Muscle of leg (tissue), 11 donors: ENCODE measurements around the gene PIK3C2G. TPM values are rescaled to one million over a fixed set of nuclear protein-coding genes. Genes with fewer than 3 reads are reported as not detected.

ENCODE experiments used
- DNase-seq: peaks from one replicate; pipeline ENCODE4 v3.0.0; 2013
- H3K27ac ChIP-seq: one replicate; pipeline ENCODE4 v1.5.1; 2013; ENCODE audit warnings: mild to moderate bottlenecking, low read length, control low read depth
- H3K27me3 ChIP-seq: one replicate; pipeline ENCODE4 v1.6.1; 2013; ENCODE audit warnings: low read length; ENCODE audit not compliant: control insufficient read depth, insufficient read depth
- H3K36me3 ChIP-seq: one replicate; pipeline ENCODE4 v1.6.1; 2013; ENCODE audit warnings: low read length; ENCODE audit not compliant: control insufficient read depth, insufficient read depth
- H3K4me1 ChIP-seq: one replicate; pipeline ENCODE4 v1.6.1; 2013; ENCODE audit warnings: low read length; ENCODE audit not compliant: control insufficient read depth, insufficient read depth
- H3K4me3 ChIP-seq: one replicate; pipeline ENCODE4 v1.5.1; 2013; ENCODE audit warnings: low read length, control low read depth
- H3K9me3 ChIP-seq: replicated peaks from 2 replicates; pipeline ENCODE4 v1.6.1; 2013; ENCODE audit warnings: low read depth, low read length; ENCODE audit not compliant: control insufficient read depth
- WGBS: methylation state at CpG from one replicate; pipeline ENCODE4 v1.1.5; 2013; ENCODE audit warnings: missing lambda C conversion rate; ENCODE audit not compliant: insufficient coverage; 5-methylcytosine and 5-hydroxymethylcytosine counted together
- polyA plus RNA-seq, 8 donors: library from polyadenylated mRNA; unstranded; fragments of 120-200 nt; gene quantifications; one replicate each; pipeline versions ENCODE4 v1.2.1 to v1.2.3, GENCODE V29; 2013; ENCODE audit warnings: inconsistent platforms in 1 of 8, low replicate concordance in 1 of 8; ENCODE audit not compliant: insufficient read length in 8 of 8, insufficient read depth in 1 of 8
- total RNA-seq: library from RNA; stranded (reverse); fragments of 120-200 nt; gene quantifications from one replicate; pipeline ENCODE4 v1.2.4, GENCODE V29; 2013

PIK3C2G gene
- total and polyA plus RNA-seq, 9 donors = 0.04 to 1.3 (median 0.27) TPM

DNA sequence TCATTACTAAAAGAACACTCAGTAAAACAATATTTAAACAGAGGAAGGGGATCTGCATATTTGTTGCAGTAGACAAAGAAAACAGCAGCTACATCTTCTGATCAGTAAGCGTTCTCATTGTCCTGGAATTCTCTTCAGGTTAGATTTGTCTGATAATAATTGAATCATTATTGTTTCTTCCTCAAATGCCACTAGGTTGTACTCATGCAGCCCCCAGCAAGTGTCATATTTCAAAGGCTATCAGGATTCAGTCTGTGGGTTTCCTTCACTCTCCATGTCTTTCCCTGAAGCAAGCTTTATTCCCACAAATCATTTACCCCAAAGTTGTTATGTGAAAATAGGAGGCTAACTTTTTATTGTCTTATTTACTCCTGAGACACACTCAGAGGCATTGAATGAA, 14.7 kb downstream of the PIK3C2G start:
- no peaks in the 10 kb centered on the region for H3K36me3 ChIP-seq
- no peaks in the 10 kb centered on the region for H3K9me3 ChIP-seq
- no peak overlapping the region for H3K27ac ChIP-seq
- WGBS = no CpG with 5 or more reads among the region's 1 CpG
- H3K27me3 ChIP-seq = no peaks in the 10 kb centered on the region
- peaks cover 1% of the 10 kb centered on the region for H3K4me1 ChIP-seq
- DNase-seq = no peak
- H3K4me3 ChIP-seq = no peak overlapping the region

DNA sequence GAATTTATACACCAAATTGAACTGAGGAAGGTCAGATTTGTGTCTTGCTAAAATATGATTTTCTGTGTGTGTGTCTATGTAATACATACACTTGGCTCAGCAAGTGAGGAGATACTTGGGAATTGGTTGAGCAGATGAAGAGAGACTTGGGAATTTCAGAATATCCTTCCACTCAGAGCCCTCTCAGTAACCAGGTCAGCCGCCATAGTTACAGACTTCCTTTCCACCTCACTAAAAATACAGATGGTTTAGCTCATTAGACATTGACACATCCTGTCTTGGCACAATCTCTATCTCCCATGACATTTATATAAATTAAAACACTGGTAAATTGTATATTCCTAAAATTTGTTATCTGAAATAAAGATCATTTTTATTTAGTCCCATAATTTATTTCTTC, 15.9 kb downstream of the PIK3C2G start:
- no CpG with 5 or more reads among the region's 1 CpG for WGBS
- no peaks in the 10 kb centered on the region for H3K9me3 ChIP-seq
- DNase-seq = peak; percentile 34
- no peak overlapping the region for H3K4me3 ChIP-seq
- H3K36me3 ChIP-seq = no peaks in the 10 kb centered on the region
- H3K27ac ChIP-seq = no peak overlapping the region
- no peaks in the 10 kb centered on the region for H3K27me3 ChIP-seq
- no peaks in the 10 kb centered on the region for H3K4me1 ChIP-seq

DNA sequence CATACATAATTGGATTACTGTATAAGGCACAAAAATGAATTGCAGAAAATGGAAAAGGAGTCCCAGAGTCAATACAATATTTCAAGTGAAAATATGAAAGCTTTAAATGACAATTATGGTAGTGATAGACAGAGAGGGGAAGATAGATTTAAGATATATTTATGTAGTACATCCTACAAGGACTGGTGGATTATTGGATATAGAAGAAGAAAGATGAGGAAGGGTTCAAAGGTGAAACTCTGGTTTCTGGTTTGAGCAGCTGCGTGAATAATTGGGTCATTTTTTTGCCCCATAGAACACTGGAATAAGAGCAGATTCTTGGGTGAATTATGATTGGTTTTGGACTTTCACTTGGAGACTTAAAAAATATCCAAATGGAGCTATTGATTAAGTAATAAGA, 19.4 kb downstream of the PIK3C2G start:
- Histone ChIP-seq H3K4me1 (peaks cover 3% of the 10 kb centered on the region), H3K36me3 (no peaks in the 10 kb centered on the region), H3K4me3 (no peak overlapping the region), H3K27me3 (no peaks in the 10 kb centered on the region), H3K9me3 (no peaks in the 10 kb centered on the region), H3K27ac (no peak overlapping the region)
- no peak for DNase-seq
- 100% methylated on average over 1 of the region's 1 CpG for WGBS

DNA sequence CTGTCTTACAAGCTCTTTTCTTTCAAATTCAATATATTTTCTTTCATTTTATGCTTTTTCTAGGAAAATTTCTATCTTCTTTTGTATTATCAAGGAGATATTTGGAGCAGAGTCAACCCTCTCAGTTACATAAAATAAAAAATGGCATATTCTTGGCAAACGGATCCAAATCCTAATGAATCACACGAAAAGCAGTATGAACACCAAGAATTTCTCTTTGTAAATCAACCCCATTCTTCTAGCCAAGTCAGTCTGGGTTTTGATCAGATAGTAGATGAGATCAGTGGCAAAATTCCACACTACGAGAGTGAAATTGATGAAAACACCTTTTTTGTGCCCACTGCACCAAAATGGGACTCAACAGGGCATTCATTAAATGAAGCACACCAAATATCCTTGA, 20.6 kb downstream of the PIK3C2G start:
- Histone ChIP-seq H3K4me1 (peaks cover 3% of the 10 kb centered on the region), H3K36me3 (no peaks in the 10 kb centered on the region), H3K27ac (no peak overlapping the region), H3K9me3 (no peaks in the 10 kb centered on the region), H3K4me3 (no peak overlapping the region), H3K27me3 (no peaks in the 10 kb centered on the region)
- no peak for DNase-seq
- WGBS = 60% methylated on average over 1 of the region's 3 CpGs

DNA sequence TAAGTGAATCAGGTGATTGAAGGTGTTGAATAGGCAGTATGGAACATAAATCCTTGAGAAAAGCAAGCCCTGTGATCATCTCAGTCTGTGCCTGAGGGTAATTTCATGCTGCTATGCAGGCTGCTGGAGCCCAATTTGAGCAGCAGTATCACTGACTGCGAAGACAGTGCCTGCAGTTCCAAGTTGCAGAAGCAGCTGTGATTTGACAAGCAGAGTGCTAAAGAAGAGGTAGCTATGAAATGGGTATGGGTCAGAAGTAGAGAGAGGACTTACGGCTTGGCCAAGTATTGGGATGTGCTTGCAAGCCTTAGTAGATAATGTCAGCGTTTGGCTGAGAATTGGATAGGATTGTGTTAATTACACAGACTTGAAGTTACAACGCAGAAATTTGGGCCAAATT, 22.5 kb downstream of the PIK3C2G start:
- H3K36me3 ChIP-seq = no peaks in the 10 kb centered on the region
- H3K27ac ChIP-seq = peak overlapping the region; percentile 50
- peaks cover 3% of the 10 kb centered on the region for H3K4me1 ChIP-seq
- H3K27me3 ChIP-seq = no peaks in the 10 kb centered on the region
- no peaks in the 10 kb centered on the region for H3K9me3 ChIP-seq
- no peak overlapping the region for H3K4me3 ChIP-seq
- DNase-seq = peak; percentile 49
- WGBS = 54% methylated on average over 3 of the region's 4 CpGs

DNA sequence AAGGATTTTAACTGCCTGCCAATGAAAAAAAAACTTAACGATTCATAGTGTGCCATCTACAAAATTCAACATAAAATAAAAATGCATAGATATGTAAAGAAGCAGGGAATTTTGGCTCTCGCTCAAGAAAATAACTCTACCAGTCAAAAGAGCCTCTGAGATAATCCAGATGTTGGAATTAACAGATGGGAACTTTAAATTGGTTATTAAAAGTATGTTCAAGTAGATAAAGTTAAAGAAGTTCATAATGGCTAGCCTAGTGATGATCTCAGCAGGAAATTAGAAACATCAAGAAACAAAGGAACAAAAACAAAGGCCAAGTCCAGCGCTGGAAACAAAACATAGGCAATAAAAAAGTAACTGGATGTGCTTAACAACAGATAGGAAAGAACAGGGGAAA, 23.1 kb downstream of the PIK3C2G start:
- Histone ChIP-seq H3K9me3 (no peaks in the 10 kb centered on the region), H3K36me3 (no peaks in the 10 kb centered on the region), H3K27ac (peak overlapping the region; percentile 50), H3K27me3 (no peaks in the 10 kb centered on the region), H3K4me3 (no peak overlapping the region), H3K4me1 (peaks cover 3% of the 10 kb centered on the region)
- DNase-seq = peak; percentile 85
- WGBS = no CpG with 5 or more reads among the region's 3 CpGs

DNA sequence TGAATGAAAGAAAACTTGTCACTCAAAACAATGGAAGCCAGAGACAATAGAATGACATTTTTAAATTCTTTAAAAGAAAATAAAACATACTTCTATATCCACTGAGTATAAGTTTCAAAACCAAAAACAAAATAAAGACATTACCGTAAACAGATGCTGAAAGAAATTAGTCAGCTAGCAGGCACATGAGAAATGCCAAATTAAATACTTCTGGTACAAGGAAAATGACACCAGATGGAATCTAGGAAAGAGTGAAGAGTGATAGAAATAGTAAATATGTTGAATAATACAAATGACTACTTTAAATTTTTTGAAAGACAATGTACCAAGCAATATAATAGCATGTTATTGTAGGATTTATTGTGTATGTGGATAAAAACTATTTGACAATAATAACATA, 23.8 kb downstream of the PIK3C2G start:
- Histone ChIP-seq H3K27me3 (no peaks in the 10 kb centered on the region), H3K9me3 (no peaks in the 10 kb centered on the region), H3K27ac (no peak overlapping the region), H3K4me3 (no peak overlapping the region), H3K4me1 (peaks cover 3% of the 10 kb centered on the region), H3K36me3 (no peaks in the 10 kb centered on the region)
- DNase-seq = no peak
- WGBS = no CpG with 5 or more reads among the region's 1 CpG

DNA sequence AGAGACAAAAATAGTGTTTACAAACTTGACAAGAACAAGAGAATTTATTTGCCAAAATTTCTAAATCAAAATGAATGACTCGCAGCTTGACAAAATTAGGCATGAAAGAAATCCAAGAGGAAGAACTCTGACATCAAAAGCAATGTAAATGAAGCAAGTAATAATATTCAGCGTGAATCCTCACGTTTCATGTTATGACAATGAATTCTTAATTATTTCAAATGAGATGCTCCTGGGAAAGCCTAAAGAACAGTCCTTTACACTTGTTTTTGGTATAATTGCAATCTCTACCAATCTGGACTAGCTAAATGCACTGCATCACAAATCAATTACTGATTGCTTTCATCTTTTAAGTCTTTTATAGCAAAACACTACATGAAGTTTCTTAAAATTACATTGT, 29.1 kb downstream of the PIK3C2G start:
- H3K4me1 ChIP-seq = no peaks in the 10 kb centered on the region
- H3K27me3 ChIP-seq = no peaks in the 10 kb centered on the region
- no peaks in the 10 kb centered on the region for H3K9me3 ChIP-seq
- H3K27ac ChIP-seq = no peak overlapping the region
- no CpG with 5 or more reads among the region's 3 CpGs for WGBS
- H3K36me3 ChIP-seq = no peaks in the 10 kb centered on the region
- DNase-seq = no peak
- H3K4me3 ChIP-seq = no peak overlapping the region

DNA sequence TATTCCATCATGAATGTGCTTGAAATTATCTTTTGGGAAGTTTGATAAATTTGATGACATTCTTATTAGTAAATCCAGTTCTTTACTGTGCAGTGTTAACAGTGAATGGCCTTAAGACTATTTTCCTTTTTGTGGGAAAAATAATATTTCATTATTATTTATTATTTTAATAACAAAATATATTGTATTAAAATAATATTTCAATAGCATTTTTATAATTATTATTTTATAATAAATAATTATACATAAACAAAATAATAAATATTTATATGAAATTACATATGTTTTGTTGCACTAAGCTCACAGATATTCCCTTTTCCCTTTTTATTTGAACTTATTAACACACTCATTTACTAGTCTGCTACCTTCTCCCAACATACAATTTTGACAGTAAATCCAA, 33.6 kb downstream of the PIK3C2G start:
- DNase-seq = no peak
- H3K4me1 ChIP-seq = no peaks in the 10 kb centered on the region
- no peak overlapping the region for H3K27ac ChIP-seq
- no peaks in the 10 kb centered on the region for H3K36me3 ChIP-seq
- H3K27me3 ChIP-seq = no peaks in the 10 kb centered on the region
- no peak overlapping the region for H3K4me3 ChIP-seq
- no peaks in the 10 kb centered on the region for H3K9me3 ChIP-seq

DNA sequence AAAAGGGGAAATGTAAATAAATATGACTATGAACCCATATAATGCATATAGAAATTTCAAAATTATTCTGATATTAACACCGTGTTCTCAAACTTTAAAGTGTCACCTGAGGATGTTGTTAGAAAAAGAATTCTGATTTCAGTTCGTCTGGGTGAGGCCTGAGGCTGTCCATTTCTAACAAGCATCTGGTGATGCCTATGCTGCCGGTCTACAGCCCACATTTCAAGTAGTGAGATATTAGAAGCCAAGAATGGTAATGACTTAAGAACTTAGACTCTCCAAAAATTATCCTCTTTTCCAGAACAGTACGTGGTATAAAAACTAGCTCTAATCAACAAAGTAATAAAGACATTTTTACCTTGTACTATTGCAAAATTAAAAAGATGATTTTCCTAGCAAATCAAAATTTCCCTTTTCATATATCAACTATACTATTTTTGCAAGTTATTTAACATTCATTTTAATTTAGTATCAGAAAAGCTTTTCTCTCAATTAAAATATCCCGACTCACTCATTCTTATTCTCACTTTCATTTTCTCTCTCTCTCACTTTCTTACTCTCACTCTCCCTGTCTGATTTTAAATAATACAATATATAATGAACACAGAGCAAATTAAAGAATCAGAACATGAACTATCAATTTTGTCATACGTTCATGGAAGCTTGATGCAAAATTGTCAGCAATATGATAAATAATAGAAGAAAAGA, 35.0 kb downstream of the PIK3C2G start:
- Histone ChIP-seq H3K36me3 (no peaks in the 10 kb centered on the region), H3K4me1 (no peaks in the 10 kb centered on the region), H3K27me3 (no peaks in the 10 kb centered on the region), H3K9me3 (no peaks in the 10 kb centered on the region), H3K27ac (no peak overlapping the region), H3K4me3 (no peak overlapping the region)
- DNase-seq = no peak
- no CpG with 5 or more reads among the region's 6 CpGs for WGBS

DNA sequence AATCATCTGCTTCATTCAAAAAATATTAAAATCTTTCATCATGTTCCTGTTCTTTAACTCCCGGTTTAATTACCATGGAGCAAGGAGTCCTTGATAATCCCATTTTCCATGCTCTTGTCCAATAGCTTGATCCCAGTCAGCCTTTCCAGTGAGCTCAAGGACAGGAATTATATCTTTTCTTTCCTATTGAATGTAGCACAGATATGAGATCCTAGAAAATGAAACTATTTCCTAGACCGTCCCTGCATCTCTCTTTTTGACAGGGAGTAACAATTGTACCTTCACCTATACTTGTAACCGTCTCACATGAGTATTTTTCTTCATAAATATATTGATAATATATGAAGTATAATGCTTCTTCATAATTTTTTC, 35.6 kb downstream of the PIK3C2G start:
- no CpG with 5 or more reads among the region's 3 CpGs for WGBS
- Histone ChIP-seq H3K4me1 (no peaks in the 10 kb centered on the region), H3K27me3 (no peaks in the 10 kb centered on the region), H3K9me3 (peaks cover 4% of the 10 kb centered on the region), H3K36me3 (no peaks in the 10 kb centered on the region), H3K27ac (no peak overlapping the region), H3K4me3 (no peak overlapping the region)
- no peak for DNase-seq
